Subcutaneous abdominal adipose tissue (tissue), 5 donors: Measurements from ENCODE around the gene ODF2.
A peak's percentile ranks its signal among the peaks of the same experiment; 100 is the strongest.
"Not testable (repeated sequence)": the region's sequence is repeated elsewhere in the genome, so short reads cannot be mapped to it uniquely, and the experiment has no call there.

Source experiments
- H3K27ac ChIP-seq: one replicate; pipeline ENCODE4 v1.7.0; 2013; ENCODE audit warnings: low read depth, mild to moderate bottlenecking, inconsistent platforms, low read length, moderate library complexity
- H3K27me3 ChIP-seq, 5 donors: one replicate each; pipeline ENCODE4 v1.7.0; 2013; ENCODE audit warnings: low read length in 5 of 5, inconsistent platforms in 1 of 5; ENCODE audit not compliant: control insufficient read depth in 5 of 5, insufficient read depth in 4 of 5
- H3K36me3 ChIP-seq, 5 donors: one replicate each; pipeline ENCODE4 v1.7.0; 2013; ENCODE audit warnings: low read length in 5 of 5; ENCODE audit not compliant: control insufficient read depth in 5 of 5, insufficient read depth in 5 of 5
- H3K4me1 ChIP-seq, 5 donors: one replicate each; pipeline ENCODE4 v1.7.0; 2013; ENCODE audit warnings: low read length in 5 of 5, mild to moderate bottlenecking in 3 of 5, moderate library complexity in 1 of 5; ENCODE audit not compliant: control insufficient read depth in 5 of 5, insufficient read depth in 5 of 5
- H3K4me3 ChIP-seq, 5 donors: one replicate each; pipeline ENCODE4 v1.7.0; 2013; ENCODE audit warnings: low read length in 5 of 5, low read depth in 1 of 5
- H3K9ac ChIP-seq, 5 donors: one replicate each; pipeline ENCODE4 v1.7.0; 2013; ENCODE audit warnings: low read length in 5 of 5, mild to moderate bottlenecking in 4 of 5, moderate library complexity in 3 of 5
- H3K9me3 ChIP-seq, 5 donors: one replicate each; pipeline ENCODE4 v1.7.0; 2013; ENCODE audit warnings: low read length in 5 of 5; ENCODE audit not compliant: control insufficient read depth in 5 of 5
- donor health status: healthy.
- donor health status: healthy.
- donor health status: healthy.
- donor health status: healthy.
- donor health status: healthy.

The ODF2 gene

GRCh38 chr9:128439273-128439672 is 16.5 kb upstream of the ODF2 start:
- peaks cover 0 to 6% (median 0%) of the 10 kb centered on the region in 5 donors for H3K36me3 ChIP-seq
- no peak overlapping the region for H3K9ac ChIP-seq
- H3K9me3 ChIP-seq = no peaks in the 10 kb centered on the region

GRCh38 chr9:128442150-128442549 is 13.7 kb upstream of the ODF2 start:
- no peak overlapping the region for H3K9ac ChIP-seq

More at GRCh38 chr9:128439273-128439672, 16.5 kb upstream of the ODF2 start:
- Histone ChIP-seq H3K27me3 (no peaks in the 10 kb centered on the region), H3K27ac (no peak overlapping the region), H3K4me1 (peaks cover 0 to 10% (median 7%) of the 10 kb centered on the region in 5 donors), H3K4me3 (no peak overlapping the region)

GRCh38 chr9:128446505-128446904 is 9.3 kb upstream of the ODF2 start:
- not testable (repeated sequence) for H3K36me3 ChIP-seq, H3K4me1 ChIP-seq, H3K9ac ChIP-seq, H3K9me3 ChIP-seq, H3K27ac ChIP-seq, H3K27me3 ChIP-seq, H3K4me3 ChIP-seq

More at GRCh38 chr9:128442150-128442549, 13.7 kb upstream of the ODF2 start:
- Histone ChIP-seq H3K27ac (no peak overlapping the region), H3K36me3 (no peaks in the 10 kb centered on the region), H3K4me3 (no peak overlapping the region), H3K4me1 (peaks cover 0 to 10% (median 7%) of the 10 kb centered on the region in 5 donors), H3K27me3 (no peaks in the 10 kb centered on the region), H3K9me3 (no peaks in the 10 kb centered on the region)

DNA sequence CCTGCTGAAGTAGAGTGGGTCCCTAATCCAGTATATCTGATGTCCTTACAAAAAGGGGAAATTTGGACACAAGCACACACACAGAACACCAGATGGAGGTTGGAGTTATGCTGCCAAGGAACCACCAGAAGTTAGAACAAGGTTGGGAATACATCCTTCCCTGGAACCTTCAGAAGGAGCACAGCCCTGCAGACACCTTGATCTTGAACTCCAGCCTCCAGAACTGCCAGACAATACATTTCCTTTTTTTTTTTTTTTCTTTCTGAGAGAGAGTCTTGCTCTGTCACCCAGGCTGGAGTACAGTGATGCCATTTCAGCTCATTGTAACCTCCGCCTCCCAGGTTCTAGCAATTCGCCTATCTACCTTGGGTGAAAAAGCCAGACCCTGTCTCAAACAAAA is 7.1 kb upstream of the ODF2 start:
- H3K36me3 ChIP-seq = no peaks in the 10 kb centered on the region
- H3K27me3 ChIP-seq = peaks cover 0 to 3% (median 2%) of the 10 kb centered on the region in 5 donors
- H3K9me3 ChIP-seq = no peaks in the 10 kb centered on the region
- no peak overlapping the region for H3K4me3 ChIP-seq
- H3K27ac ChIP-seq = no peak overlapping the region
- no peak overlapping the region for H3K9ac ChIP-seq
- H3K4me1 ChIP-seq = no peaks in the 10 kb centered on the region

- Histone ChIP-seq H3K4me1 (peaks cover 0 to 20% (median 16%) of the 10 kb centered on the region in 5 donors), H3K36me3 (peaks cover 0 to 8% (median 3%) of the 10 kb centered on the region in 5 donors), H3K9me3 (no peaks in the 10 kb centered on the region), H3K27me3 (peaks cover 0 to 3% (median 2%) of the 10 kb centered on the region in 5 donors), H3K4me3 (no peak overlapping the region), H3K9ac (no peak overlapping the region), H3K27ac (no peak overlapping the region)
Observed at GRCh38 chr9:128454991-128455390, 815 bp upstream of the ODF2 start.

GRCh38 chr9:128456613-128457061 is 831 bp downstream of the ODF2 start:
- H3K27ac ChIP-seq = peak overlapping the region; percentile 41
- peaks cover 0 to 22% (median 14%) of the 10 kb centered on the region in 5 donors for H3K36me3 ChIP-seq
- peaks cover 0 to 20% (median 16%) of the 10 kb centered on the region in 5 donors for H3K4me1 ChIP-seq
- H3K27me3 ChIP-seq = peaks cover 0 to 3% (median 2%) of the 10 kb centered on the region in 5 donors
- peak overlapping the region in 4 of 5 donors; percentile 68 to 84 (median 75) for H3K9ac ChIP-seq
- no peaks in the 10 kb centered on the region for H3K9me3 ChIP-seq
- peak overlapping the region in 4 of 5 donors; percentile 79 to 88 (median 82) for H3K4me3 ChIP-seq

GRCh38 chr9:128457207-128457606 is 1.4 kb downstream of the ODF2 start:
- Histone ChIP-seq H3K36me3 (peaks cover 0 to 28% (median 19%) of the 10 kb centered on the region in 5 donors), H3K4me3 (peak overlapping the region in 4 of 5 donors; percentile 79 to 88 (median 82)), H3K4me1 (peaks cover 0 to 20% (median 16%) of the 10 kb centered on the region in 5 donors), H3K27ac (no peak overlapping the region), H3K27me3 (no peaks in the 10 kb centered on the region), H3K9ac (peak overlapping the region in 2 of 5 donors; percentile 68 to 84), H3K9me3 (no peaks in the 10 kb centered on the region)

DNA sequence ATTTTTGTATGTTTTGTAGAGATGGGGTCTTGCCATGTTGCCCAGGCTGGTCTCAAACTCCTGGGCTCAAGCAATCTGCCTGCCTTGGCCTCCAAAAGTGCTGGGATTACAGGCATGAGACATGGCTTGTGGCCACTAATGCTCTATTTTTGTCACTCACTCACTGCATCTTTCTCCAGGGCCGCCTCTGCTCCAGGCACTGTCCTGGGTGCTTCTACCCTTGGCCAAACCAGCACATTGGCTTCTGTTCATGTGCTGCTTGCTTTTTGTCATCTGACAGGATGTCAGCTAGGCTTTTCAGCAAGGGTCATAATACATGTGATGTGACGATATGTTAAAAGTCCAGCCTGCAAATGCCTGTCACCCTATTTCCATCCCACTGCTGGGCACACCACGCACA is 3.2 kb downstream of the ODF2 start:
- H3K9me3 ChIP-seq = no peaks in the 10 kb centered on the region
- H3K9ac ChIP-seq = no peak overlapping the region
- no peak overlapping the region for H3K27ac ChIP-seq
- no peak overlapping the region for H3K4me3 ChIP-seq
- peaks cover 0 to 20% (median 16%) of the 10 kb centered on the region in 5 donors for H3K4me1 ChIP-seq
- H3K36me3 ChIP-seq = peaks cover 3 to 42% (median 28%) of the 10 kb centered on the region in 5 donors
- no peaks in the 10 kb centered on the region for H3K27me3 ChIP-seq

- Histone ChIP-seq H3K36me3 (peaks cover 0 to 35% (median 31%) of the 10 kb centered on the region in 5 donors), H3K27ac (no peak overlapping the region), H3K9me3 (no peaks in the 10 kb centered on the region), H3K9ac (no peak overlapping the region), H3K27me3 (no peaks in the 10 kb centered on the region), H3K4me3 (no peak overlapping the region), H3K4me1 (peaks cover 0 to 8% (median 6%) of the 10 kb centered on the region in 5 donors)
Observed at GRCh38 chr9:128469070-128469469, 13.3 kb downstream of the ODF2 start.

GRCh38 chr9:128470560-128470959 is 14.8 kb downstream of the ODF2 start:
- Histone ChIP-seq H3K4me1 (peaks cover 0 to 8% (median 6%) of the 10 kb centered on the region in 5 donors), H3K27me3 (no peaks in the 10 kb centered on the region), H3K9ac (no peak overlapping the region), H3K4me3 (no peak overlapping the region), H3K27ac (no peak overlapping the region), H3K9me3 (no peaks in the 10 kb centered on the region), H3K36me3 (peaks cover 5 to 39% (median 25%) of the 10 kb centered on the region in 5 donors)
